Endothelial cell of umbilical vein (primary cell): ENCODE results near the gene TFPI2. TPM values are rescaled to one million over a fixed set of nuclear protein-coding genes. Genes with fewer than 3 reads are reported as not detected.

ENCODE experiments used
- BruUV-seq: library from RNA; stranded (reverse); fragments of 400-500 nt; replicated peaks from 2 replicates; lab custom pipeline; 2021; lab: Mats Ljungman, UMichigan
- CTCF ChIA-PET: fragments of 300-600, 350-600 bp; sonication (Branson Sonifier 250); formaldehyde crosslinking; loops from one replicate; lab custom pipeline; 2021; ENCODE audit warnings: antibody characterized with exemption, inconsistent platforms; lab: Charles Lee
- POLR2A ChIA-PET: fragments of 300-600, 350-600 bp; sonication (Branson Sonifier 250); formaldehyde crosslinking; loops from one replicate; lab custom pipeline; 2021; ENCODE audit warnings: antibody characterized with exemption, inconsistent platforms; lab: Charles Lee
- DNase-seq: peaks from one replicate; pipeline ENCODE4 v3.0.0-alpha.2; 2011; ENCODE audit warnings: low read depth, low spot score
- FAIRE-seq: peaks from 2 replicates; lab custom pipeline; 2011; peaks lifted over from hg19 to GRCh38; lab: Jason Lieb, UNC
- H2AFZ ChIP-seq: 2 replicates; pipeline ENCODE4 v1.6.0; 2012; ENCODE audit warnings: low read depth, low read length, control low read depth, inconsistent platforms
- H3K27ac ChIP-seq: 2 replicates; pipeline ENCODE4 v1.5.1; 2011; ENCODE audit warnings: low read depth, mild to moderate bottlenecking, control low read depth, low read length, moderate library complexity; ENCODE audit not compliant: insufficient read depth
- H3K27me3 ChIP-seq, 2 experiments: 2 replicates each; pipeline versions ENCODE4 v1.6.0 to v1.6.1; 2011; ENCODE audit warnings: low read length in 2 of 2, mixed read lengths in 1 of 2; ENCODE audit not compliant: control insufficient read depth in 2 of 2, insufficient read depth in 2 of 2
- H3K36me3 ChIP-seq, 2 experiments: 2 replicates in 1 of 2; 3 replicates in 1 of 2; pipeline ENCODE4 v1.5.1; 2011; ENCODE audit warnings: low read length in 2 of 2, mild to moderate bottlenecking in 1 of 2, moderate library complexity in 1 of 2; ENCODE audit not compliant: control insufficient read depth in 2 of 2, insufficient read depth in 2 of 2; ENCODE audit errors: extremely low read depth in 1 of 2
- H3K4me1 ChIP-seq: 3 replicates; pipeline ENCODE4 v1.5.1; 2011; ENCODE audit warnings: mild to moderate bottlenecking, low read length; ENCODE audit not compliant: control insufficient read depth, insufficient read depth; ENCODE audit errors: extremely low read depth
- H3K4me2 ChIP-seq: 2 replicates; pipeline ENCODE4 v1.6.1; 2011; ENCODE audit warnings: low read length, control low read depth, mixed read lengths; ENCODE audit not compliant: insufficient read depth
- H3K4me3 ChIP-seq, 3 experiments: fragments of 200-600 bp in 1 of 3; sonication (generic), shearing (Covaris generic) in 1 of 3; replicated peaks in 1 of 3; 2 replicates each; pipeline ENCODE4 v1.5.1; 2011 to 2016; ENCODE audit warnings: control low read depth in 3 of 3, low read length in 3 of 3, mild to moderate bottlenecking in 2 of 3, inconsistent platforms in 1 of 3, low read depth in 1 of 3, moderate library complexity in 1 of 3; ENCODE audit not compliant: insufficient read depth in 1 of 3
- H3K79me2 ChIP-seq: 2 replicates; pipeline ENCODE4 v1.6.0; 2012; ENCODE audit warnings: low read length, inconsistent platforms; ENCODE audit not compliant: control insufficient read depth, insufficient read depth
- H3K9ac ChIP-seq: replicated peaks from 2 replicates; pipeline ENCODE3; 2011; ENCODE audit warnings: low read length, control low read depth; ENCODE audit not compliant: insufficient read depth; ENCODE audit errors: extremely low read depth
- H3K9me1 ChIP-seq: replicated peaks from 3 replicates; pipeline ENCODE4 v1.6.0; 2011; ENCODE audit warnings: mild to moderate bottlenecking, low read length; ENCODE audit not compliant: control insufficient read depth, insufficient read depth; ENCODE audit errors: extremely low read depth
- H3K9me3 ChIP-seq: replicated peaks from 2 replicates; pipeline ENCODE4 v1.5.1; 2012; ENCODE audit warnings: low read length, inconsistent platforms; ENCODE audit not compliant: control insufficient read depth, insufficient read depth
- H4K20me1 ChIP-seq: replicated peaks from 2 replicates; pipeline ENCODE3; 2011; ENCODE audit warnings: mild to moderate bottlenecking, low read length; ENCODE audit not compliant: control insufficient read depth, insufficient read depth; ENCODE audit errors: extremely low read depth
- EZH2 ChIP-seq: IDR thresholded peaks from 2 replicates; pipeline ENCODE4 v1.6.1; 2012; ENCODE audit warnings: borderline replicate concordance, low read depth, mild to moderate bottlenecking, moderate library complexity, low read length, inconsistent platforms; ENCODE audit not compliant: severe bottlenecking
- FOS ChIP-seq: IDR thresholded peaks from 2 replicates; pipeline ENCODE4 v1.6.1; 2011; ENCODE audit warnings: mild to moderate bottlenecking, low read length, moderate library complexity, borderline replicate concordance; ENCODE audit not compliant: insufficient read depth
- GATA2 ChIP-seq: IDR thresholded peaks from 2 replicates; pipeline ENCODE4 v1.7.0; 2011; ENCODE audit warnings: low read depth, mild to moderate bottlenecking, moderate library complexity, mixed read lengths, low read length; ENCODE audit not compliant: insufficient read length, insufficient read depth
- JUN ChIP-seq: IDR thresholded peaks from 2 replicates; pipeline ENCODE4 v1.6.1; 2011; ENCODE audit warnings: borderline replicate concordance, low read depth; ENCODE audit not compliant: insufficient read length, insufficient read depth
- MYC ChIP-seq: IDR thresholded peaks from one replicate; pipeline ENCODE4 v1.6.1; 2011; ENCODE audit warnings: mild to moderate bottlenecking, low read depth, low read length
- POLR2A ChIP-seq: IDR thresholded peaks from 2 replicates; pipeline ENCODE4 v1.6.1; 2012; ENCODE audit warnings: low read depth, mild to moderate bottlenecking, control low read depth, low read length
- POLR2AphosphoS5 ChIP-seq: IDR thresholded peaks from 2 replicates; pipeline ENCODE4 v1.6.1; 2012; ENCODE audit warnings: low read depth, mild to moderate bottlenecking, control low read depth, low read length, moderate library complexity; ENCODE audit not compliant: insufficient read depth
- dilution Hi-C: fragments of 300-500 bp; cut with MboI; formaldehyde crosslinking; loops from one replicate; pipeline ENCODE4 v1.15.0; 2019; ENCODE audit warnings: low sequenced_read_pairs; ENCODE audit not compliant: extremely low pct_ligation_motif_present
- intact Hi-C: fragments of 100-400 bp; cut with micrococcal nuclease; formaldehyde crosslinking; loops from one replicate; pipeline ENCODE4 v1.10.0; 2022
- polyA plus RNA-seq, 4 experiments: library from polyadenylated mRNA; depleted of rRNA in 3 of 4; stranded (reverse) in 3 of 4; unstranded in 1 of 4; fragments of >200 nt; gene quantifications; 2 replicates each; pipeline versions ENCODE4 v1.2.1 to v1.2.3, GENCODE V29; 2011 to 2012; ENCODE audit warnings: missing spikeins in 1 of 4
- total RNA-seq: library from RNA; stranded (reverse); gene quantifications from 2 replicates; pipeline ENCODE4 v1.2.3, GENCODE V29; 2021
- TF ChIP-seq, protein P1 (sequence below): IDR thresholded peaks from 2 replicates; pipeline ENCODE4 v1.6.1; 2011; ENCODE audit not compliant: insufficient read depth, insufficient read length
- TF ChIP-seq, protein P2 (sequence below), 2 donors: IDR thresholded peaks; 1 replicate in 1 of 2; 2 replicates in 1 of 2; pipeline ENCODE4 v1.5.1; 2011; ENCODE audit warnings: low read length in 2 of 2, mild to moderate bottlenecking in 2 of 2, moderate library complexity in 2 of 2, control low read depth in 1 of 2, inconsistent platforms in 1 of 2, low read depth in 1 of 2; ENCODE audit not compliant: insufficient read depth in 1 of 2; ENCODE audit errors: extremely low read depth in 1 of 2

TFPI2 gene
- total and polyA plus RNA-seq, 2 donors (not counting 3 experiments of a cell fraction or from before 2014, with no cell fraction given): 49.9 to 65.9 TPM

DNA sequence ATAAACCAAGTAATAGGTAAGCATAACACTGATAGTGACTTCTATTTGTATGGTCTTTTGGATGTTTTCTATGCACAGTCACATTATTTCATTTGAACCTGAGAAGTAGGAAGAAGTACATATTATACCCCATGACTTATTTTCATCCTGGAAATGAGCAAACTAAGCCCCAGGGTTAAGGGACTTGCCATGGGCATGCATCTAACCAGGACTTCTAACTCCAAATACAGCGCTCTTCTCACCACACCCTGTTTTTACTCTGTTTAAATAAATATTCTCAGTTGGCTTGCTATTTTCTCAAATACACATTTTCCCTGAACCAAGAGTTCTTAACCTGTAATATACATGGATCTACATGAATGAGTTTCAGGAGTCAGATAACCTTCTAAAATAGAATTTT, 47.3 kb upstream of the TFPI2 start:
- DNase-seq (peak; percentile 64), FAIRE-seq (no peak)
- Histone ChIP-seq H3K4me1 (peaks cover 32% of the 10 kb centered on the region), H3K9me1 (no peaks in the 10 kb centered on the region), H3K9me3 (no peaks in the 10 kb centered on the region), H2AFZ (no peak overlapping the region), H3K9ac (no peak overlapping the region), H3K79me2 (no peaks in the 10 kb centered on the region), H3K4me3 (no peak overlapping the region), H3K36me3 (no peaks in the 10 kb centered on the region), H3K27ac (no peak overlapping the region), H3K4me2 (peak overlapping the region; percentile 58), H4K20me1 (no peaks in the 10 kb centered on the region), H3K27me3 (no peaks in the 10 kb centered on the region)
- ChIA-PET POLR2A (interaction anchor here (1.2 kb wide), 1 partner anchor 16 kb away, joined by 3 read pairs; no protein-coding TSS in a partner anchor), CTCF (interaction anchor here (2.2 kb wide), 1 partner anchor 16 kb away, joined by 8 read pairs; the partner anchor contains the start of gene GNG11)
- no TSS peak for BruUV-seq
- TF ChIP-seq GATA2: no peak
- no peak for TF ChIP-seq POLR2A
- no peak for TF ChIP-seq FOS
- no peak for TF ChIP-seq JUN
- TF ChIP-seq POLR2AphosphoS5: no peak
- TF ChIP-seq, protein P1, sequence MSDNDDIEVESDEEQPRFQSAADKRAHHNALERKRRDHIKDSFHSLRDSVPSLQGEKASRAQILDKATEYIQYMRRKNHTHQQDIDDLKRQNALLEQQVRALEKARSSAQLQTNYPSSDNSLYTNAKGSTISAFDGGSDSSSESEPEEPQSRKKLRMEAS: no peak
- no peak for TF ChIP-seq EZH2
- no peak for TF ChIP-seq MYC
- dilution Hi-C loops (no loop called here), intact Hi-C loops (no loop called here)

DNA sequence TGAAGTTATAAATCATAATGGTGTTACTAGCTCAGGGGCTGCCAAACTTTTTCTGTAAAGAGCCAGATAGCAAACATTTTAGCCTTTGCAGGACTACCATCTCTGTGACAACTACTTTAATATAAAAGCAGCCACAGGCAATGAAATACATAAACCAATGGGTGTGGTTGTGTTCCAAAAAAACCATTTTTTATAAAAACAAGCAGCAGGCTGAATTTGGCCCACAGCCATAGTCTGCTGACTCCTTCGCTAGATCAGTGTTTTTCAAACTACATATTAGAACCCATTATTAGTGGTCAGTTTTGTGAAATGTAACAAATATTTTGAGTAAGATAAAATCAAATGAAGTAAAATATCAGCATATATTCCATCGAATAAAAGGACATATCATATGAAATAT, 44.5 kb upstream of the TFPI2 start:
- H4K20me1 ChIP-seq: no peaks in the 10 kb centered on the region
- POLR2A ChIA-PET: no interaction called here
- DNase-seq: peak; percentile 58
- dilution Hi-C loops: no loop called here
- H3K36me3 ChIP-seq: no peaks in the 10 kb centered on the region
- H3K4me3 ChIP-seq: no peak overlapping the region
- FAIRE-seq: no peak
- no peak overlapping the region for H2AFZ ChIP-seq
- no peaks in the 10 kb centered on the region for H3K79me2 ChIP-seq
- no peak overlapping the region for H3K9ac ChIP-seq
- H3K9me3 ChIP-seq: no peaks in the 10 kb centered on the region
- no peaks in the 10 kb centered on the region for H3K9me1 ChIP-seq
- no peak overlapping the region for H3K4me2 ChIP-seq
- CTCF ChIA-PET: interaction anchor here (1.7 kb wide), 1 partner anchor 32 kb away, joined by 5 read pairs; no protein-coding TSS in a partner anchor
- H3K27ac ChIP-seq: no peak overlapping the region
- H3K4me1 ChIP-seq: peaks cover 24% of the 10 kb centered on the region
- no peaks in the 10 kb centered on the region for H3K27me3 ChIP-seq
- intact Hi-C loops: no loop called here
- no TSS peak for BruUV-seq
- no peak for TF ChIP-seq MYC
- TF ChIP-seq EZH2: no peak
- TF ChIP-seq FOS: no peak
- TF ChIP-seq, protein P2, sequence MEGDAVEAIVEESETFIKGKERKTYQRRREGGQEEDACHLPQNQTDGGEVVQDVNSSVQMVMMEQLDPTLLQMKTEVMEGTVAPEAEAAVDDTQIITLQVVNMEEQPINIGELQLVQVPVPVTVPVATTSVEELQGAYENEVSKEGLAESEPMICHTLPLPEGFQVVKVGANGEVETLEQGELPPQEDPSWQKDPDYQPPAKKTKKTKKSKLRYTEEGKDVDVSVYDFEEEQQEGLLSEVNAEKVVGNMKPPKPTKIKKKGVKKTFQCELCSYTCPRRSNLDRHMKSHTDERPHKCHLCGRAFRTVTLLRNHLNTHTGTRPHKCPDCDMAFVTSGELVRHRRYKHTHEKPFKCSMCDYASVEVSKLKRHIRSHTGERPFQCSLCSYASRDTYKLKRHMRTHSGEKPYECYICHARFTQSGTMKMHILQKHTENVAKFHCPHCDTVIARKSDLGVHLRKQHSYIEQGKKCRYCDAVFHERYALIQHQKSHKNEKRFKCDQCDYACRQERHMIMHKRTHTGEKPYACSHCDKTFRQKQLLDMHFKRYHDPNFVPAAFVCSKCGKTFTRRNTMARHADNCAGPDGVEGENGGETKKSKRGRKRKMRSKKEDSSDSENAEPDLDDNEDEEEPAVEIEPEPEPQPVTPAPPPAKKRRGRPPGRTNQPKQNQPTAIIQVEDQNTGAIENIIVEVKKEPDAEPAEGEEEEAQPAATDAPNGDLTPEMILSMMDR (IDR thresholded peaks at IDR 0.05; ENCODE audit: extremely low read depth in 1 of 2, insufficient read depth in 1 of 2, low read depth in 1 of 2, low read length in 2 of 2): no peak
- TF ChIP-seq, protein P1: no peak
- TF ChIP-seq POLR2AphosphoS5: no peak
- no peak for TF ChIP-seq JUN
- TF ChIP-seq POLR2A: no peak
- TF ChIP-seq GATA2: no peak
